MM.1S (cell line): Measurements from ENCODE around the gene KCNQ4.

ENCODE experiments used
- EZH2 ChIP-seq: fragments of 300-600 bp; sonication (generic); optimal IDR thresholded peaks from 2 replicates; pipeline ENCODE3; 2017; ENCODE audit warnings: low read depth, mild to moderate bottlenecking, antibody characterized with exemption, low read length, mixed read lengths
- EZH2phosphoT487 ChIP-seq: fragments of 300-600 bp; sonication (generic); IDR thresholded peaks from 2 replicates; pipeline ENCODE4 v1.6.1; 2018; ENCODE audit warnings: antibody characterized with exemption, low read length
- TF ChIP-seq, protein P1 (sequence below): fragments of 300-600 bp; sonication (generic); IDR thresholded peaks from 2 replicates; pipeline ENCODE4 v1.5.1; 2016; ENCODE audit warnings: antibody characterized with exemption, low read length, mixed read lengths

DNA sequence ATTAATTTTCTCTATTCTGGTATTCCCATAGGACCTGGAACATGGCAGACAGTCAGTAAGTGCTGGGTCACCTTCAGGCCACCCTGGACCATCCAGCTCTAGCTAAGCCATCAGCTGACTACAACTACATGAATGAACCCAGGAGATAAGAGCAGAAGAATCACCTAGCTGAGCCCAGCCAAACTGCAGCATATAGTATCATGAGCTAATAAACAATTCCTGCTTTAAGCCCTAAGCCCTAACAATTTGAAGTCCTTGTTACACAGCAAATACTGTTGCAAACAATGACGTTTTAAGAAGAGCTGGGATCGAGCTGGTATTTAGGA is 92.8 kb downstream of the KCNQ4 start:
- TF ChIP-seq, protein P1, sequence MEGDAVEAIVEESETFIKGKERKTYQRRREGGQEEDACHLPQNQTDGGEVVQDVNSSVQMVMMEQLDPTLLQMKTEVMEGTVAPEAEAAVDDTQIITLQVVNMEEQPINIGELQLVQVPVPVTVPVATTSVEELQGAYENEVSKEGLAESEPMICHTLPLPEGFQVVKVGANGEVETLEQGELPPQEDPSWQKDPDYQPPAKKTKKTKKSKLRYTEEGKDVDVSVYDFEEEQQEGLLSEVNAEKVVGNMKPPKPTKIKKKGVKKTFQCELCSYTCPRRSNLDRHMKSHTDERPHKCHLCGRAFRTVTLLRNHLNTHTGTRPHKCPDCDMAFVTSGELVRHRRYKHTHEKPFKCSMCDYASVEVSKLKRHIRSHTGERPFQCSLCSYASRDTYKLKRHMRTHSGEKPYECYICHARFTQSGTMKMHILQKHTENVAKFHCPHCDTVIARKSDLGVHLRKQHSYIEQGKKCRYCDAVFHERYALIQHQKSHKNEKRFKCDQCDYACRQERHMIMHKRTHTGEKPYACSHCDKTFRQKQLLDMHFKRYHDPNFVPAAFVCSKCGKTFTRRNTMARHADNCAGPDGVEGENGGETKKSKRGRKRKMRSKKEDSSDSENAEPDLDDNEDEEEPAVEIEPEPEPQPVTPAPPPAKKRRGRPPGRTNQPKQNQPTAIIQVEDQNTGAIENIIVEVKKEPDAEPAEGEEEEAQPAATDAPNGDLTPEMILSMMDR: no peak
- no peak for TF ChIP-seq EZH2phosphoT487
- TF ChIP-seq EZH2: no peak
